Spleen (tissue), 11 donors: ENCODE data around the gene LRRC8A. TPM values are rescaled to one million over a fixed set of nuclear protein-coding genes. Genes with fewer than 3 reads are reported as not detected.
"Not testable (repeated sequence)": the region's sequence is repeated elsewhere in the genome, so short reads cannot be mapped to it uniquely, and the experiment has no call there.

Experiments used
- DNase-seq: peaks from one replicate; pipeline ENCODE4 v3.0.0-alpha.2; 2020
- H3K27ac ChIP-seq, 8 donors: fragments of 200-600 bp; sonication (generic) in 7 of 8; 1 replicate in 4 of 8; 2 replicates in 4 of 8; pipeline versions ENCODE4 v1.5.0 to v1.8.0; 2016 to 2021; ENCODE audit warnings: inconsistent platforms in 4 of 8, mild to moderate bottlenecking in 4 of 8, moderate library complexity in 1 of 8
- H3K27me3 ChIP-seq, 7 donors: fragments of 200-600 bp; sonication (generic) in 6 of 7; replicated peaks in 1 of 7; 1 replicate in 4 of 7; 2 replicates in 3 of 7; pipeline versions ENCODE4 v1.5.0 to v1.8.0; 2016 to 2021; ENCODE audit warnings: inconsistent platforms in 3 of 7, mild to moderate bottlenecking in 1 of 7
- H3K36me3 ChIP-seq, 6 donors: fragments of 200-600 bp; sonication (generic) in 5 of 6; 1 replicate in 4 of 6; 2 replicates in 2 of 6; pipeline versions ENCODE4 v1.5.0 to v1.8.0; 2016 to 2021; ENCODE audit warnings: inconsistent platforms in 2 of 6
- H3K4me1 ChIP-seq, 6 donors: fragments of 200-600 bp; sonication (generic) in 5 of 6; 1 replicate in 3 of 6; 2 replicates in 3 of 6; pipeline versions ENCODE4 v1.5.0 to v1.8.0; 2016 to 2021; ENCODE audit warnings: inconsistent platforms in 3 of 6
- H3K4me3 ChIP-seq, 8 donors: fragments of 200-600 bp; sonication (generic) in 7 of 8; 1 replicate in 4 of 8; 2 replicates in 4 of 8; pipeline versions ENCODE4 v1.5.0 to v1.8.0; 2016 to 2021; ENCODE audit warnings: inconsistent platforms in 4 of 8, mild to moderate bottlenecking in 4 of 8, moderate library complexity in 2 of 8
- H3K9me3 ChIP-seq, 8 donors: fragments of 200-600 bp; sonication (generic) in 7 of 8; 1 replicate in 4 of 8; 2 replicates in 4 of 8; pipeline versions ENCODE4 v1.5.0 to v1.8.0; 2016 to 2021; ENCODE audit warnings: inconsistent platforms in 4 of 8
- POLR2A ChIP-seq, 3 donors: fragments of 450-650 bp; IDR thresholded peaks; one replicate each; pipeline ENCODE4 v1.5.1; 2017; ENCODE audit warnings: antibody characterized with exemption in 3 of 3, mild to moderate bottlenecking in 1 of 3
- POLR2AphosphoS5 ChIP-seq, 3 donors: sonication (generic); formaldehyde crosslinking; IDR thresholded peaks; one replicate each; pipeline ENCODE4 v1.5.1; 2017; ENCODE audit warnings: antibody characterized with exemption in 3 of 3
- WGBS, 5 donors: extraction: QIAGEN DNeasy Blood & Tissue Kit in 3 of 5; methylation state at CpG; one replicate each; pipeline versions ENCODE4 v1.1.5 to v1.1.7; 2013 to 2018; 5-methylcytosine and 5-hydroxymethylcytosine counted together
- intact Hi-C: fragments of 100-400 bp; cut with DNase I; formaldehyde crosslinking; loops from one replicate; pipeline ENCODE4 v1.15.0; 2023; ENCODE audit warnings: low total_unique reads
- polyA plus RNA-seq, 3 donors: library from polyadenylated mRNA; stranded (reverse); fragments of 200-250 nt; gene quantifications; one replicate each; pipeline ENCODE4 v1.2.1, GENCODE V29; 2013
- total RNA-seq, 7 donors: library from RNA; depleted of rRNA in 3 of 7; stranded (reverse); fragments of >200 nt in 3 of 7; fragmentation: NEBNext Ultra II Directional in 4 of 7; extraction: Animal tissue kit (Norgen Biotek cat#: 25700) in 4 of 7; gene quantifications; one replicate each; pipeline versions ENCODE4 v1.1.0 to v1.2.1, GENCODE V29; 2016 to 2021
- TF ChIP-seq, protein P1 (sequence below), 11 experiments: fragments of 200-600 bp in 7 of 11; fragments of 450-650 bp in 4 of 11; sonication (generic) in 4 of 11; IDR thresholded peaks in 8 of 11; conservative IDR thresholded peaks in 3 of 11; 1 replicate in 7 of 11; 2 replicates in 4 of 11; pipeline versions ENCODE4 v1.4.0 to v1.8.0; 2016 to 2021; ENCODE audit warnings: antibody characterized with exemption in 11 of 11, inconsistent platforms in 4 of 11, mild to moderate bottlenecking in 1 of 11
- donor health status: healthy with polysubstance abuse.
- donor health status: DM: no; HTN: no; CAD: no; lungs with moderate emphysema.
- donor health status: DM: no; HTN: no; CAD: no.
- donor health status: Bipolar disorder and iron deficiency.
- donor health status: healthy.
- donor health status: DM: no; HTN: no; CAD: no.
- donor health status: DM: yes; HTN: yes; CAD: no.

The LRRC8A gene
- total and polyA plus RNA-seq, 10 donors, result 3.5 to 59.0 (median 28.4) TPM

GRCh38 chr9:128870128-128870940 is 11.6 kb upstream of the LRRC8A start:
- H3K36me3 ChIP-seq, result peaks cover 0 to 13% (median 0%) of the 10 kb centered on the region in 6 donors
- H3K27me3 ChIP-seq, result no peaks in the 10 kb centered on the region
- TF ChIP-seq POLR2A (IDR thresholded peaks at IDR 0.05) (no peak), POLR2AphosphoS5 (IDR thresholded peaks at IDR 0.05) (no peak)
- TF ChIP-seq, protein P1, sequence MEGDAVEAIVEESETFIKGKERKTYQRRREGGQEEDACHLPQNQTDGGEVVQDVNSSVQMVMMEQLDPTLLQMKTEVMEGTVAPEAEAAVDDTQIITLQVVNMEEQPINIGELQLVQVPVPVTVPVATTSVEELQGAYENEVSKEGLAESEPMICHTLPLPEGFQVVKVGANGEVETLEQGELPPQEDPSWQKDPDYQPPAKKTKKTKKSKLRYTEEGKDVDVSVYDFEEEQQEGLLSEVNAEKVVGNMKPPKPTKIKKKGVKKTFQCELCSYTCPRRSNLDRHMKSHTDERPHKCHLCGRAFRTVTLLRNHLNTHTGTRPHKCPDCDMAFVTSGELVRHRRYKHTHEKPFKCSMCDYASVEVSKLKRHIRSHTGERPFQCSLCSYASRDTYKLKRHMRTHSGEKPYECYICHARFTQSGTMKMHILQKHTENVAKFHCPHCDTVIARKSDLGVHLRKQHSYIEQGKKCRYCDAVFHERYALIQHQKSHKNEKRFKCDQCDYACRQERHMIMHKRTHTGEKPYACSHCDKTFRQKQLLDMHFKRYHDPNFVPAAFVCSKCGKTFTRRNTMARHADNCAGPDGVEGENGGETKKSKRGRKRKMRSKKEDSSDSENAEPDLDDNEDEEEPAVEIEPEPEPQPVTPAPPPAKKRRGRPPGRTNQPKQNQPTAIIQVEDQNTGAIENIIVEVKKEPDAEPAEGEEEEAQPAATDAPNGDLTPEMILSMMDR (IDR thresholded peaks at IDR 0.05 in 8 of 11, conservative IDR thresholded peaks at IDR 0.05 in 3 of 11), result no peak
- DNase-seq, result peak; percentile 6
- H3K4me3 ChIP-seq, result no peak overlapping the region
- H3K4me1 ChIP-seq, result no peaks in the 10 kb centered on the region
- WGBS, 5 donors, result 80 to 90% (median 86%) methylated on average over 7 of the region's 7 CpGs
- H3K9me3 ChIP-seq, result no peaks in the 10 kb centered on the region
- no peak overlapping the region for H3K27ac ChIP-seq
- intact Hi-C loops, result no loop called here

DNA sequence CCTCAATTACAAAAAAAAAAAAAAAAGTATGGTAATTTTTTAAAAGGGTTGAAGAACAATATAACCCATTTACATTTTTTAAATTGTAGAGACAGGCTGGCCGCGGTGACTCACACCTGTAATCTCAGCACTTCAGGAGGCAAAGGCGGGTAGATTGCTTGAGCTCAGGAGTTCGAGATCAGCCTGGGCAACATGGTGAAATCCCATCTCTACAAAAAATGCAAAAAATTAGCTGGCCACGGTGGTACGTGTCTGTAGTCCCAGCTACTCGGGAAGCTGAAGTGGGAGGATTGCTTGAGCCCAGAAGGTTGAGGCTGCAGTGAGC is 11.0 kb upstream of the LRRC8A start:
- H3K27ac ChIP-seq, H3K27me3 ChIP-seq, intact Hi-C loops, H3K4me3 ChIP-seq, H3K9me3 ChIP-seq, H3K4me1 ChIP-seq: not testable (repeated sequence)
- 89 to 94% (median 91%) methylated on average over 7 of the region's 7 CpGs for WGBS, 5 donors
- DNase-seq, result peak; percentile 15
- H3K36me3 ChIP-seq, result peaks cover 0 to 13% (median 0%) of the 10 kb centered on the region in 6 donors

GRCh38 chr9:128877852-128878251 is 4.1 kb upstream of the LRRC8A start:
- no peak for DNase-seq
- Histone ChIP-seq H3K27me3 (no peaks in the 10 kb centered on the region), H3K9me3 (no peaks in the 10 kb centered on the region), H3K4me1 (peaks cover 0 to 29% (median 18%) of the 10 kb centered on the region in 6 donors), H3K4me3 (no peak overlapping the region), H3K36me3 (no peaks in the 10 kb centered on the region), H3K27ac (no peak overlapping the region)
- WGBS, 5 donors, result 65 to 85% (median 73%) methylated on average over 5 of the region's 5 CpGs
- intact Hi-C loops, result no loop called here
- TF ChIP-seq POLR2A (IDR thresholded peaks at IDR 0.05) (no peak), POLR2AphosphoS5 (IDR thresholded peaks at IDR 0.05) (no peak)
- TF ChIP-seq, protein P1 (IDR thresholded peaks at IDR 0.05 in 8 of 11, conservative IDR thresholded peaks at IDR 0.05 in 3 of 11), result no peak

GRCh38 chr9:128882677-128883603 is 1.0 kb downstream of the LRRC8A start:
- intact Hi-C loops, result no loop called here
- DNase-seq, result peak; percentile 80
- 0 to 2% (median 1%) methylated on average over 18 to 19 of the region's 19 CpGs for WGBS, 5 donors
- Histone ChIP-seq H3K27me3 (no peaks in the 10 kb centered on the region), H3K9me3 (no peaks in the 10 kb centered on the region), H3K27ac (peak overlapping the region; percentile 6 to 98 (median 96)), H3K4me1 (peaks cover 18 to 80% (median 53%) of the 10 kb centered on the region in 6 donors), H3K4me3 (peak overlapping the region; percentile 84 to 94 (median 92)), H3K36me3 (peaks cover 0 to 29% (median 21%) of the 10 kb centered on the region in 6 donors)
- TF ChIP-seq POLR2A (IDR thresholded peaks at IDR 0.05) (no peak), POLR2AphosphoS5 (IDR thresholded peaks at IDR 0.05) (no peak)
- TF ChIP-seq, protein P1 (IDR thresholded peaks at IDR 0.05 in 8 of 11, conservative IDR thresholded peaks at IDR 0.05 in 3 of 11), result no peak
